Measurements from ENCODE around the gene DPH2. TPM values are rescaled to one million over a fixed set of nuclear protein-coding genes. Genes with fewer than 3 reads are reported as not detected.

Gene DPH2
- total and polyA plus RNA-seq, 7 donors = 10.7 to 37.2 (median 12.1) TPM

DNA sequence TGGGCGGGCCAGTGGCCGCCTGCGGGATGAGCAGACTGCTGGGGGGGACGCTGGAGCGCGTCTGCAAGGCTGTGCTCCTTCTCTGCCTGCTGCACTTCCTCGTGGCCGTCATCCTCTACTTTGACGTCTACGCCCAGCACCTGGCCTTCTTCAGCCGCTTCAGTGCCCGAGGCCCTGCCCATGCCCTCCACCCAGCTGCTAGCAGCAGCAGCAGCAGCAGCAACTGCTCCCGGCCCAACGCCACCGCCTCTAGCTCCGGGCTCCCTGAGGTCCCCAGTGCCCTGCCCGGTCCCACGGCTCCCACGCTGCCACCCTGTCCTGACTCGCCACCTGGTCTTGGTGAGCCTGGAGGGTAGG, 11.3 kb downstream of the DPH2 start:
- intact Hi-C loops (cut with DNase I) = no loop called here
- Histone ChIP-seq H3K9me3 (no peaks in the 10 kb centered on the region), H3K4me1 (peaks cover 0 to 48% (median 40%) of the 10 kb centered on the region in 4 donors), H3K27ac (peak overlapping the region in 1 of 4 donors; percentile 76), H3K36me3 (peaks cover 0 to 35% (median 13%) of the 10 kb centered on the region in 4 donors), H3K27me3 (no peaks in the 10 kb centered on the region), H3K4me3 (no peak overlapping the region)
- TF ChIP-seq, protein P1, sequence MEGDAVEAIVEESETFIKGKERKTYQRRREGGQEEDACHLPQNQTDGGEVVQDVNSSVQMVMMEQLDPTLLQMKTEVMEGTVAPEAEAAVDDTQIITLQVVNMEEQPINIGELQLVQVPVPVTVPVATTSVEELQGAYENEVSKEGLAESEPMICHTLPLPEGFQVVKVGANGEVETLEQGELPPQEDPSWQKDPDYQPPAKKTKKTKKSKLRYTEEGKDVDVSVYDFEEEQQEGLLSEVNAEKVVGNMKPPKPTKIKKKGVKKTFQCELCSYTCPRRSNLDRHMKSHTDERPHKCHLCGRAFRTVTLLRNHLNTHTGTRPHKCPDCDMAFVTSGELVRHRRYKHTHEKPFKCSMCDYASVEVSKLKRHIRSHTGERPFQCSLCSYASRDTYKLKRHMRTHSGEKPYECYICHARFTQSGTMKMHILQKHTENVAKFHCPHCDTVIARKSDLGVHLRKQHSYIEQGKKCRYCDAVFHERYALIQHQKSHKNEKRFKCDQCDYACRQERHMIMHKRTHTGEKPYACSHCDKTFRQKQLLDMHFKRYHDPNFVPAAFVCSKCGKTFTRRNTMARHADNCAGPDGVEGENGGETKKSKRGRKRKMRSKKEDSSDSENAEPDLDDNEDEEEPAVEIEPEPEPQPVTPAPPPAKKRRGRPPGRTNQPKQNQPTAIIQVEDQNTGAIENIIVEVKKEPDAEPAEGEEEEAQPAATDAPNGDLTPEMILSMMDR (IDR thresholded peaks at IDR 0.05) = no peak
- TF ChIP-seq POLR2AphosphoS5 (IDR thresholded peaks at IDR 0.05) = no peak
- TF ChIP-seq POLR2A (IDR thresholded peaks at IDR 0.05) = no peak
- TF ChIP-seq EP300 (IDR thresholded peaks at IDR 0.05) = no peak
- WGBS, 2 donors = 19 to 66% methylated on average over 20 of the region's 20 CpGs
- DNase-seq = no peak

DNA sequence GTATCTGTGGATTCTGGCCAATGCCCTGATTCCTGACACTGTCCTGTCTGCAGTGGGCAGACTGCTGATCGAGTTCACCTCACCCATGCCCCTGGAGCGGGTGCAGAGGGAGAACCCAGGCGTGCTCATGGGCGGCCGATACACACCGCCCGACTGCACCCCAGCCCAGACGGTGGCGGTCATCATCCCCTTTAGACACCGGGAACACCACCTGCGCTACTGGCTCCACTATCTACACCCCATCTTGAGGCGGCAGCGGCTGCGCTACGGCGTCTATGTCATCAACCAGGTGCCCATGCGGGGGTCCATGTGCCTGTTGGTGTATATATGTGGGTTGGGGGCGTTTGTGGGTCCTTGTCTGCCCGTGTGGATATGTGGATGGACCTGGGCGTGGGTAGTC, 11.8 kb downstream of the DPH2 start:
- no peak overlapping the region for H3K27ac ChIP-seq
- no peaks in the 10 kb centered on the region for H3K27me3 ChIP-seq
- intact Hi-C loops (cut with DNase I) = no loop called here
- no peaks in the 10 kb centered on the region for H3K9me3 ChIP-seq
- TF ChIP-seq, protein P1 (IDR thresholded peaks at IDR 0.05) = no peak
- TF ChIP-seq POLR2AphosphoS5 (IDR thresholded peaks at IDR 0.05) = no peak
- TF ChIP-seq EP300 (IDR thresholded peaks at IDR 0.05) = no peak
- no peak for TF ChIP-seq POLR2A (IDR thresholded peaks at IDR 0.05)
- 93 to 96% methylated on average over 20 of the region's 20 CpGs for WGBS, 2 donors
- H3K4me3 ChIP-seq = no peak overlapping the region
- no peak for DNase-seq
- peaks cover 0 to 43% (median 35%) of the 10 kb centered on the region in 4 donors for H3K4me1 ChIP-seq
- peaks cover 0 to 31% (median 11%) of the 10 kb centered on the region in 4 donors for H3K36me3 ChIP-seq

DNA sequence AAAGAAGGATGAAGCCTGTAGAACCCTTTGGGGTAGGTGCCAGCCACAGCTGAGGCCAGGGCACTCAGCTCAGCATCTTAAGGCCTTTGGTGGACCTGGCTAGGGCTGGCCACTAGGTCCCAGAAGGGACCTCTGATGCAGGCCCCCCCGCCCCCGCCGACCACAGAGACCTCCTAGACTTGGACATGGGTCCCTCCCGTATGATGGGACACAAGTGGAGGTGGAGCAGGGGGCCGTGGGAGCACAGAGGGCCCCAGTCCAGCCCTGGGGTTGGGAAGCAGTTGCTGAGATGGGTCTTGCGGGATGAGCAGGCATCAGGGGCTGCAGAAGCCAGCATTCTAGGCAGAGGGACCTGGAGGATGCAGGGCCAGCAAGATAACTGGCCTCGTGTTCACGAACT, 12.4 kb downstream of the DPH2 start:
- H3K4me1 ChIP-seq = peaks cover 0 to 37% (median 29%) of the 10 kb centered on the region in 4 donors

DNA sequence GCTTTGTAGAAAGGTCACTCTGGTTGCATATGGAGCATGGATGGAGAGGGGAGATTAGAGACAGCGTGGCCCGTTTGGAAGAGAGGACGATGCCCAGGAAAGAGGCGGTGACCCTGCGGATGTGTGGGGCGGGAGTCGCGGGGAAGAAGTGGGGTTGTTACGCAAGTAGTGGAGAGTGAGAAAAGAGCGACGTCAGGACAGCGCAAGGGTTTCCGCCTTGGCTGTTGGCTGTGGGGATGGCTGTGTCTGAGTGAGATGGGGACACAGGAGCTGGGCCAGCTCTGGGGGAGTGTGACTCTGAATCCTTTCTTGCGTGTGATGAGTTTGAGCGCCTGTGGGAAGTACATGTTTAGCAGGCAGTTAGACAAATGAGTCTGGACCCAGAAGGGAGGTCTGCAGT, 13.0 kb downstream of the DPH2 start:
- no peaks in the 10 kb centered on the region for H3K9me3 ChIP-seq
- intact Hi-C loops (cut with DNase I) = no loop called here
- peaks cover 0 to 20% (median 4%) of the 10 kb centered on the region in 4 donors for H3K36me3 ChIP-seq
- H3K4me1 ChIP-seq = peaks cover 0 to 33% (median 25%) of the 10 kb centered on the region in 4 donors
- DNase-seq = no peak
- 90 to 93% methylated on average over 15 of the region's 15 CpGs for WGBS, 2 donors
- H3K27ac ChIP-seq = no peak overlapping the region
- H3K4me3 ChIP-seq = no peak overlapping the region
- H3K27me3 ChIP-seq = no peaks in the 10 kb centered on the region
- no peak for TF ChIP-seq POLR2A (IDR thresholded peaks at IDR 0.05)

More for the DNA sequence above, 12.4 kb downstream of the DPH2 start:
- WGBS, 2 donors = 95% methylated on average over 8 of the region's 8 CpGs
- Histone ChIP-seq H3K27ac (no peak overlapping the region), H3K27me3 (no peaks in the 10 kb centered on the region), H3K4me3 (no peak overlapping the region), H3K36me3 (peaks cover 0 to 25% (median 5%) of the 10 kb centered on the region in 4 donors), H3K9me3 (no peaks in the 10 kb centered on the region)
- TF ChIP-seq EP300 (IDR thresholded peaks at IDR 0.05) (no peak), POLR2AphosphoS5 (IDR thresholded peaks at IDR 0.05) (no peak), POLR2A (IDR thresholded peaks at IDR 0.05) (no peak)
- TF ChIP-seq, protein P1 (IDR thresholded peaks at IDR 0.05) = no peak
- intact Hi-C loops (cut with DNase I) = no loop called here
- DNase-seq = no peak

DNA sequence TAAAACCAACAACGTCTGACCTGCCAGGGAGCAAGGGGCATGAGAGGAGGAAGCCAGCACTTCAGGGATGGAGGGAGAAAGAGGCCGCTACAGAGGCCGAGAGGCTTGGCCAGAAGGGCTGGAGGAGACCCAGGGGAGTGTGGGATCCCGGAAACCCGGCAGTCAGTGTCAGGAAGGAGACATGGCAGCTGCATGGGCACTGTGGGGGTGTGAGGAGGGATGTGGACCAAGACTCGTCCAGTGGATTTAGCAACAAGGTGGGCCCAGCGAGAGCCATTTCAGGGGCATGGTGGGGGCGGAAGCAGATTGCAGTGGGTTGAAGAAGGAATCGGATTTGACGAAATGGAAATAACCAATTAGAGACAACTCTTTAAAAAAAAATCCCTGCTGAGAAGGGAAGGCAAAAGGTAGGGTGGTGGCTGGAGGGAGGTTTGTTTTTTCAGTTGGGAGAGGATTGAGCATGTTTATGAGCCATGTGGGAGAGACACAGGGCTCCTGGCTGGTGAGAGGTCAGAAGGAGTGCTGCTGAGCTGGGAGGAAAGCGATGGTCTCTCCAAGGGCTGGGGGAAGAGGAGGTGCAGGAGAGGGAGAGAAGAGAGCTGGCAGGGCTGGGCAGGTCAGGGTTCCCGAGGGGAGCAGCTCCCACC, 13.6 kb downstream of the DPH2 start:
- intact Hi-C loops (cut with DNase I) = no loop called here
- TF ChIP-seq EP300 (IDR thresholded peaks at IDR 0.05) (no peak), POLR2A (IDR thresholded peaks at IDR 0.05) (no peak), POLR2AphosphoS5 (IDR thresholded peaks at IDR 0.05) (no peak)
- TF ChIP-seq, protein P1 (IDR thresholded peaks at IDR 0.05) = no peak
- Histone ChIP-seq H3K4me1 (peaks cover 0 to 28% (median 21%) of the 10 kb centered on the region in 4 donors), H3K27ac (no peak overlapping the region), H3K27me3 (no peaks in the 10 kb centered on the region), H3K4me3 (no peak overlapping the region), H3K36me3 (peaks cover 0 to 14% (median 3%) of the 10 kb centered on the region in 4 donors), H3K9me3 (no peaks in the 10 kb centered on the region)
- no peak for DNase-seq
- WGBS, 2 donors = 87 to 89% methylated on average over 12 of the region's 12 CpGs

All from sigmoid colon (tissue), 7 donors.